ENCODE data around the gene ISX. TPM values are rescaled to one million over a fixed set of nuclear protein-coding genes. Genes with fewer than 3 reads are reported as not detected.

The ISX gene
- total and polyA plus RNA-seq, 9 of the 15 experiments (the other 6 are each of a cell fraction or from before 2014, with no cell fraction given) = 0.03 to 0.36 (median 0.07) TPM

DNA sequence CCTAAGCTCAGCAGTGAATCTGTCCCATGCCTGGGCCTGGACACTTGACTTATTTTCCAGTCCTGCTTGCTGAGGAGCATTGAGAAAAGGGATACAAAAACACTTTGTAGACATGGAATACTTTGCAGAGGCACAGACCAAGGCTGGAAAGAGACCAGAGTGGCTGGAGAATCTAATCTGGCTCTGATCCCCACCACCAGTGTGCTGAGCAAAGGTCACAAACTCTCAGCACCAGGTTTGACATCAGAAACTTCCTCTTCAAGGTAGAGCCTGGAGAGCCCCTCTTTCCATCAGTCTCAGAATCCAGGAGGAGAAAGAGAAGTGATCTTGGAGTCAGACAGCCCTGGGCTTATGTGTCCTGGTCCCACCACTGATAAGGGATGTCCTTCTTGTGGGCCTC is 53.5 kb downstream of the ISX start:
- CTCF ChIA-PET (ENCODE audit: low intra/inter-chr PET ratio) = no interaction called here
- no peaks in the 10 kb centered on the region for H3K79me2 ChIP-seq (ENCODE audit: control insufficient read depth, insufficient read depth, low read length)
- in situ Hi-C loops (cut with MboI) = no loop called here
- intact Hi-C loops (cut with micrococcal nuclease) = no loop called here
- no peak overlapping the region for H3K9ac ChIP-seq (ENCODE audit: insufficient read depth in 1 of 2, low read depth in 2 of 2, low read length in 2 of 2)
- no peak overlapping the region for H3K4me3 ChIP-seq
- no peak for ATAC-seq
- no peaks in the 10 kb centered on the region for H3K36me3 ChIP-seq (ENCODE audit: control insufficient read depth, insufficient read depth, low read length)
- BruUV-seq (replicated peaks) = no TSS peak
- FAIRE-seq = no peak
- no peaks in the 10 kb centered on the region for H3K27me3 ChIP-seq (ENCODE audit: control insufficient read depth in 2 of 2, insufficient read depth in 2 of 2, low read length in 2 of 2)
- no peak for TF ChIP-seq ZNF512 (tag; IDR thresholded peaks at IDR 0.05)
- no peak for TF ChIP-seq MYNN (IDR thresholded peaks at IDR 0.05)
- no peak for TF ChIP-seq MYNN (CRISPR knock-in tag; IDR thresholded peaks at IDR 0.05)
- H3K9me1 ChIP-seq (ENCODE audit: control insufficient read depth, insufficient read depth, low read length) = no peaks in the 10 kb centered on the region
- H3K4me2 ChIP-seq (ENCODE audit: insufficient read depth, low read length) = no peak overlapping the region
- H2AFZ ChIP-seq (ENCODE audit: low read depth, low read length) = no peak overlapping the region
- no peak overlapping the region for H3K27ac ChIP-seq (ENCODE audit: extremely low read depth, low read depth, low read length)
- H4K20me1 ChIP-seq (replicated peaks; ENCODE audit: control insufficient read depth, insufficient read depth, low read length) = no peaks in the 10 kb centered on the region
- H3K9me3 ChIP-seq (replicated peaks; ENCODE audit: control insufficient read depth, insufficient read depth, low read depth, low read length) = no peaks in the 10 kb centered on the region
- no peaks in the 10 kb centered on the region for H3K4me1 ChIP-seq (replicated peaks in 1 of 2; ENCODE audit: control insufficient read depth in 2 of 2, insufficient read depth in 2 of 2, low read length in 2 of 2)
- no peak for DNase-seq (ENCODE audit: extremely low read depth in 1 of 4, low spot score in 3 of 4)
- POLR2A ChIA-PET = interaction anchor here (0.8 kb wide), 1 partner anchor 9 kb away, joined by 3 read pairs; no protein-coding TSS in a partner anchor

GRCh38 chr22:35124691-35125219 is 58.8 kb downstream of the ISX start:
- BruUV-seq (replicated peaks) = no TSS peak
- Histone ChIP-seq H3K9me3 (replicated peaks; ENCODE audit: control insufficient read depth, insufficient read depth, low read depth, low read length) (no peaks in the 10 kb centered on the region), H3K4me3 (no peak overlapping the region), H3K36me3 (ENCODE audit: control insufficient read depth, insufficient read depth, low read length) (peaks cover 3% of the 10 kb centered on the region; the same call in 1 of the 3 replicates), H4K20me1 (replicated peaks; ENCODE audit: control insufficient read depth, insufficient read depth, low read length) (no peaks in the 10 kb centered on the region), H3K27me3 (ENCODE audit: control insufficient read depth in 2 of 2, insufficient read depth in 2 of 2, low read length in 2 of 2) (no peaks in the 10 kb centered on the region), H3K27ac (ENCODE audit: extremely low read depth, low read depth, low read length) (no peak overlapping the region), H3K9me1 (ENCODE audit: control insufficient read depth, insufficient read depth, low read length) (no peaks in the 10 kb centered on the region), H3K4me1 (replicated peaks in 1 of 2; ENCODE audit: control insufficient read depth in 2 of 2, insufficient read depth in 2 of 2, low read length in 2 of 2) (no peaks in the 10 kb centered on the region; a peak in 1 of 5 replicates), H3K79me2 (ENCODE audit: control insufficient read depth, insufficient read depth, low read length) (no peaks in the 10 kb centered on the region), H3K9ac (ENCODE audit: insufficient read depth in 1 of 2, low read depth in 2 of 2, low read length in 2 of 2) (no peak overlapping the region), H2AFZ (ENCODE audit: low read depth, low read length) (no peak overlapping the region), H3K4me2 (ENCODE audit: insufficient read depth, low read length) (no peak overlapping the region)
- DNase-seq (ENCODE audit: extremely low read depth in 1 of 4, low spot score in 3 of 4) = no peak
- 46% methylated on average over 3 of the region's 3 CpGs for WGBS (ENCODE audit: insufficient coverage, low coverage, missing lambda C conversion rate)
- in situ Hi-C loops (cut with MboI) (no loop called here), intact Hi-C loops (cut with micrococcal nuclease) (no loop called here)
- no peak for ATAC-seq
- FAIRE-seq = no peak
- CTCF ChIA-PET (ENCODE audit: low intra/inter-chr PET ratio) = no interaction called here
- TF ChIP-seq NR2C2 (CRISPR knock-in tag; IDR thresholded peaks at IDR 0.05) (no peak), NR2C2 (tag; IDR thresholded peaks at IDR 0.05) (no peak)
- POLR2A ChIA-PET = no interaction called here
